Neural progenitor cell (in vitro differentiated cells): ENCODE data around the gene SPEF2.

Experiments used
- EZH2 ChIP-seq: fragments of 200-600 bp; sonication (generic); IDR thresholded peaks from 2 replicates; pipeline ENCODE4 v1.6.1; 2017; ENCODE audit warnings: antibody characterized with exemption, mild to moderate bottlenecking, moderate library complexity
- TF ChIP-seq, protein P1 (sequence below): fragments of 200-600 bp; sonication (generic); IDR thresholded peaks from 2 replicates; pipeline ENCODE4 v1.5.1; 2017; ENCODE audit warnings: antibody characterized with exemption, mild to moderate bottlenecking

DNA sequence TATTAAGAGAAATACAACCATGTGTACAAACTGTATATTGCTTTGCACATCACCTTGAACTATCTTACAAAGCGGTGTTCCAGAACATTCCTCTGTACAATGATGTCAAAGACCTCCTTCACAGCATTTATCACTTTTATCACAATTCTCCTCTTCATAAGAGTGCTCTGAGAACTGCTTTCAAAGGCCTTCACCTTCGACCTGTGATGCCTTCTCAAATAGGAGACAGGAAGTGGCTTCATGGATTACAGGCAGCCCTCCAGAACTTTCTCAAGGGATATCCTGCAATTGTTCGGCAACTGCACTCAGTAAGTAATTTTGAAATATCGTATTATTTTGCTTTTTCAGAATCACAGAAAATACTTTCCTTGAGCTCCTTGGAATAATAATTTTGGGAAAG lies 171.1 kb downstream of the SPEF2 start:
- TF ChIP-seq, protein P1, sequence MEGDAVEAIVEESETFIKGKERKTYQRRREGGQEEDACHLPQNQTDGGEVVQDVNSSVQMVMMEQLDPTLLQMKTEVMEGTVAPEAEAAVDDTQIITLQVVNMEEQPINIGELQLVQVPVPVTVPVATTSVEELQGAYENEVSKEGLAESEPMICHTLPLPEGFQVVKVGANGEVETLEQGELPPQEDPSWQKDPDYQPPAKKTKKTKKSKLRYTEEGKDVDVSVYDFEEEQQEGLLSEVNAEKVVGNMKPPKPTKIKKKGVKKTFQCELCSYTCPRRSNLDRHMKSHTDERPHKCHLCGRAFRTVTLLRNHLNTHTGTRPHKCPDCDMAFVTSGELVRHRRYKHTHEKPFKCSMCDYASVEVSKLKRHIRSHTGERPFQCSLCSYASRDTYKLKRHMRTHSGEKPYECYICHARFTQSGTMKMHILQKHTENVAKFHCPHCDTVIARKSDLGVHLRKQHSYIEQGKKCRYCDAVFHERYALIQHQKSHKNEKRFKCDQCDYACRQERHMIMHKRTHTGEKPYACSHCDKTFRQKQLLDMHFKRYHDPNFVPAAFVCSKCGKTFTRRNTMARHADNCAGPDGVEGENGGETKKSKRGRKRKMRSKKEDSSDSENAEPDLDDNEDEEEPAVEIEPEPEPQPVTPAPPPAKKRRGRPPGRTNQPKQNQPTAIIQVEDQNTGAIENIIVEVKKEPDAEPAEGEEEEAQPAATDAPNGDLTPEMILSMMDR, result no peak
- no peak for TF ChIP-seq EZH2
